GM21367 (cell line): ENCODE measurements around the gene CACNA2D4.

Experiments used
- ATAC-seq: cut with Tn5 transposase; IDR thresholded peaks from one replicate; pipeline ENCODE4 v1.9.1; 2021; ENCODE audit not compliant: unreplicated experiment

The CACNA2D4 gene

GRCh38 chr12:1834186-1834925, 84.1 kb downstream of the CACNA2D4 start:
- no peak for ATAC-seq

- ATAC-seq = no peak
These were observed 84.8 kb downstream of the CACNA2D4 start for GRCh38 chr12:1833596-1834028.

GRCh38 chr12:1832801-1833595, 85.5 kb downstream of the CACNA2D4 start:
- no peak for ATAC-seq

- no peak for ATAC-seq
These were observed 87.2 kb downstream of the CACNA2D4 start for GRCh38 chr12:1830981-1831963.

- ATAC-seq = no peak
These were observed 88.0 kb downstream of the CACNA2D4 start for GRCh38 chr12:1830401-1830845.

GRCh38 chr12:1829306-1829900, 89.0 kb downstream of the CACNA2D4 start:
- ATAC-seq = no peak

- ATAC-seq = no peak
These were observed 89.6 kb downstream of the CACNA2D4 start for GRCh38 chr12:1828856-1829255.

GRCh38 chr12:1827826-1828805, 90.3 kb downstream of the CACNA2D4 start:
- ATAC-seq = no peak

- ATAC-seq = no peak
These were observed 91.4 kb downstream of the CACNA2D4 start for GRCh38 chr12:1826867-1827705.

GRCh38 chr12:1826401-1826800, 92.1 kb downstream of the CACNA2D4 start:
- no peak for ATAC-seq

- ATAC-seq = no peak
These were observed 92.9 kb downstream of the CACNA2D4 start for GRCh38 chr12:1825382-1826102.

- no peak for ATAC-seq
These were observed 95.2 kb downstream of the CACNA2D4 start for GRCh38 chr12:1823237-1823636.

GRCh38 chr12:1822699-1823098, 95.8 kb downstream of the CACNA2D4 start:
- no peak for ATAC-seq

- ATAC-seq = no peak
These were observed 96.6 kb downstream of the CACNA2D4 start for GRCh38 chr12:1821805-1822204.

GRCh38 chr12:1820896-1821291, 97.6 kb downstream of the CACNA2D4 start:
- ATAC-seq = no peak

- no peak for ATAC-seq
These were observed 98.1 kb downstream of the CACNA2D4 start, which contains the start of gene LRTM2 for GRCh38 chr12:1820191-1820895. LRTM2 (plus strand) TSS chr12:1820565; CDS start chr12:1828149, 7,584 bp downstream.

- ATAC-seq = no peak
These were observed 98.9 kb downstream of the CACNA2D4 start for GRCh38 chr12:1819571-1819970.
